ENCODE measurements around the gene UNC13D.
"Not testable (repeated sequence)": the region's sequence is repeated elsewhere in the genome, so short reads cannot be mapped to it uniquely, and the experiment has no call there.

Gene UNC13D

DNA sequence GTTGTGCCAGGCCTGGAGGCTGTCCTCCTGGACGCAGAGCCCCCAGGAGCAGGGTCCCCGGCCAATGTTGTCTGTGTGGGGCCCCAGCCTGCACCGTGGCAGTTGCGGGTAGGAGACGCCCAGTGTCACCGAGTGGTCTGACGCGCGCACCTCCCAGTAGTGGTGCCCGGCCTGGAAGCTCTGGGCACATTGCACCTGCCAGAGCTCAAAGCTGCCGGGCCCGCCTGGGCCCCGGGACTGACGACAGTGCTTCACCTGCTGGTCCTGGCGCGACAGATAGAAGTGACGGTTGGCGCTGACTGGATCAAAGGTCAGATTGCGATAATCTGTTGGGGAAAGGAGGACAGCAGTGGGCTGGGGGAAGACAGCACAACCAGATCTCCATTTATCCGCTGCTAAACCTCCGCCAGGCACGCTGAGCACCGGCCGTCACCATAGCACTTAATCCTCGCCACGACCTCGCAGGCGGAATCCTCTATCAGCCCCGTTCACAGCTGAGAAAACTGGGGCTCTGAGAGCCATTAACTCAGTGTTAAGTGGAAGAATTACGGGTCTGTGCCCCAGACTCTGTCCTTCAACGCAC is 46.9 kb upstream of the UNC13D start:
- no peak for TF ChIP-seq CTCF (IDR thresholded peaks at IDR 0.05; ENCODE audit: low read depth, low read length, missing control alignments)
- no peaks in the 10 kb centered on the region for H3K27me3 ChIP-seq (replicated peaks)
- peaks cover 8% of the 10 kb centered on the region for H3K36me3 ChIP-seq (replicated peaks)
- in situ Hi-C loops (cut with HindIII; ENCODE audit: low pct_ligation_motif_present, low sequenced_read_pairs): no loop called here
- H3K27ac ChIP-seq: no peak overlapping the region
- H3K4me3 ChIP-seq (ENCODE audit: low read depth, low read length): no peak overlapping the region
- DNase-seq: no peak

GRCh38 chr17:75889454-75889853 is 45.2 kb upstream of the UNC13D start:
- TF ChIP-seq CTCF (IDR thresholded peaks at IDR 0.05; ENCODE audit: low read depth, low read length, missing control alignments): no peak
- no peak for DNase-seq
- Histone ChIP-seq H3K36me3 (replicated peaks) (peaks cover 8% of the 10 kb centered on the region), H3K4me3 (ENCODE audit: low read depth, low read length) (no peak overlapping the region), H3K27me3 (replicated peaks) (no peaks in the 10 kb centered on the region), H3K27ac (no peak overlapping the region)
- in situ Hi-C loops (cut with HindIII; ENCODE audit: low pct_ligation_motif_present, low sequenced_read_pairs): no loop called here

- Histone ChIP-seq H3K36me3 (replicated peaks) (peaks cover 8% of the 10 kb centered on the region), H3K4me3 (ENCODE audit: low read depth, low read length) (no peak overlapping the region), H3K27me3 (replicated peaks) (no peaks in the 10 kb centered on the region), H3K27ac (no peak overlapping the region)
- in situ Hi-C loops (cut with HindIII; ENCODE audit: low pct_ligation_motif_present, low sequenced_read_pairs): no loop called here
- no peak for TF ChIP-seq CTCF (IDR thresholded peaks at IDR 0.05; ENCODE audit: low read depth, low read length, missing control alignments)
- DNase-seq: no peak
These were observed 44.3 kb upstream of the UNC13D start for GRCh38 chr17:75888484-75888883.

DNA sequence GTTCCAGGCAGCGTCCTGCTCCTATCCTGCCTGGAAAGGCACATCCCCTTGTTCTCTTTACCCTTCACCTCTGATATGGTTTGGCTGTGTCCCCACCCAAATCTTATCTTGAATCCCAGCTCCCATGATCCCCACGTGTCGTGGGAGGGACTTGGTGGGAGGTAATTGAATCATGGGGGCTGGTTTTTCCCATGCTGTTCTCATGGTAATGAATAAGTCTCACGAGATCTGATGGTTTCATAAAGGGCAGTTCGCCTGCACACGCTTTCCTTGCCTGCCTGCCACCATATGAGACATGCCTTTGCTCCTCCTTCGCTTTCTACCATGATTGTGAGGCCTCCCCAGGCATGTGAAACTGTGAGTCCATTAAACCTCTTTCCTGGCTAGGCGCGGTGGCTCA is 41.7 kb upstream of the UNC13D start:
- H3K27ac ChIP-seq; in situ Hi-C loops (cut with HindIII; ENCODE audit: low pct_ligation_motif_present, low sequenced_read_pairs); DNase-seq; H3K4me3 ChIP-seq (ENCODE audit: low read depth, low read length); H3K36me3 ChIP-seq (replicated peaks); H3K27me3 ChIP-seq (replicated peaks): not testable (repeated sequence)

- Histone ChIP-seq H3K27ac (no peak overlapping the region), H3K4me3 (ENCODE audit: low read depth, low read length) (no peak overlapping the region), H3K27me3 (replicated peaks) (no peaks in the 10 kb centered on the region), H3K36me3 (replicated peaks) (no peaks in the 10 kb centered on the region)
- TF ChIP-seq CTCF (IDR thresholded peaks at IDR 0.05; ENCODE audit: low read depth, low read length, missing control alignments): no peak
- in situ Hi-C loops (cut with HindIII; ENCODE audit: low pct_ligation_motif_present, low sequenced_read_pairs): no loop called here
- DNase-seq: no peak
These were observed 41.2 kb upstream of the UNC13D start for GRCh38 chr17:75885431-75885830.

DNA sequence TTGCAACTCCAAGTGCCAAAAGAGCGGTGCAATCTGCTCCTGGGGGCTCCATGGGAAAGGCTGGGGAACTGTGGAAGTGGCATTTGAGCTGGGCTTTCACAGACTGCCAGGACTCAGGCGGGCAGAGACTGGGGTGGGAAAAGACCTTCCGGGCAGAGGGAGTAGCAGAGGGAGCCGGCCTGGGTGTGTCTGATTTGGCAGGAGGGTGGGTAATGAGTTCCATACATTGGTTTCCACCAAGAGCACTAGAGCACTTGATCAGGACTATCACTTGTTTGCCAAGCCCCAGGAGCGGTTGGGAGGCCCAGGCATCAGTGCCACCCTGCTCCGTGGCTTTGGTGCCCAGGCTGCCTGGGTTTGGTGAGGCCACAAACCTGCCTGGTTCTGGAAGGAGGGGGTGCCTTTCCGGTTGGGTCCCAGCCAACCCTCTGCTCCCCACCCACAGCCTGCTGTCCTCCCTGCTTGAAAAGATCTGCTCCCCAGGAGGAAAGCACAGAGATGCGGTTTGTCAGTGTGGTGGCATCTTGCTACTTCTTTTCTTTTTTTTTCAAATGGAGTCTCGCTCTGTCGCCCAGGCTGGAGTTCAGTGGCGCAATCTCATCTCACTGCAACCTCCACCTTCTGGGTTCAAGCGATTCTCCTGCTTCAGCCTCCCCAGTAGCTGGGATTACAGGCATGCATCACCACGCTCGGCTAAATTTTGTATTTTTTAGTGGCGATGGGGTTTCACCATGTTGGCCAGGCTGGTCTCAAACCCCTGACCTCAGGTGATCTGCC is 37.7 kb upstream of the UNC13D start:
- no peak for DNase-seq
- H3K27ac ChIP-seq: no peak overlapping the region
- no peaks in the 10 kb centered on the region for H3K27me3 ChIP-seq (replicated peaks)
- H3K36me3 ChIP-seq (replicated peaks): no peaks in the 10 kb centered on the region
- no peak for TF ChIP-seq CTCF (IDR thresholded peaks at IDR 0.05; ENCODE audit: low read depth, low read length, missing control alignments)
- in situ Hi-C loops (cut with HindIII; ENCODE audit: low pct_ligation_motif_present, low sequenced_read_pairs): no loop called here
- no peak overlapping the region for H3K4me3 ChIP-seq (ENCODE audit: low read depth, low read length)

All from brain microvascular endothelial cell (primary cell).